GM19468 (cell line): ENCODE results near the gene RPS3A.
"Not testable (repeated sequence)": the region's sequence is repeated elsewhere in the genome, so short reads cannot be mapped to it uniquely, and the experiment has no call there.

Experiments used
- ATAC-seq: cut with Tn5 transposase; IDR thresholded peaks from one replicate; pipeline ENCODE4 v1.9.1; 2021; ENCODE audit warnings: mild to moderate bottlenecking, moderate library complexity, moderate number of reproducible peaks; ENCODE audit not compliant: unreplicated experiment; ENCODE audit errors: extremely low read depth

RPS3A gene

GRCh38 chr4:151114338-151114737, 14.9 kb downstream of the RPS3A start:
- ATAC-seq: no peak

GRCh38 chr4:151114986-151115385, 15.6 kb downstream of the RPS3A start:
- ATAC-seq: no peak

- ATAC-seq: peak; percentile 49
Observed at GRCh38 chr4:151117371-151117962, 18.0 kb downstream of the RPS3A start.

- ATAC-seq: no peak
Observed at GRCh38 chr4:151129796-151130195, 30.4 kb downstream of the RPS3A start.

GRCh38 chr4:151133311-151133710, 33.9 kb downstream of the RPS3A start:
- ATAC-seq: no peak

GRCh38 chr4:151136048-151136447, 36.6 kb downstream of the RPS3A start:
- ATAC-seq: not testable (repeated sequence)

- ATAC-seq: no peak
Observed at GRCh38 chr4:151139814-151140213, 40.4 kb downstream of the RPS3A start.

GRCh38 chr4:151142758-151143157, 43.3 kb downstream of the RPS3A start:
- no peak for ATAC-seq

GRCh38 chr4:151143162-151143561, 43.7 kb downstream of the RPS3A start:
- ATAC-seq: no peak

- no peak for ATAC-seq
Observed at GRCh38 chr4:151143811-151144210, 44.4 kb downstream of the RPS3A start.

GRCh38 chr4:151144329-151145072, 45.1 kb downstream of the RPS3A start:
- no peak for ATAC-seq

- ATAC-seq: no peak
Observed at GRCh38 chr4:151147000-151147399, 47.6 kb downstream of the RPS3A start.

- ATAC-seq: no peak
Observed at GRCh38 chr4:151148261-151148660, 48.8 kb downstream of the RPS3A start.

- ATAC-seq: no peak
Observed at GRCh38 chr4:151150821-151151580, 51.6 kb downstream of the RPS3A start.

GRCh38 chr4:151152028-151152427, 52.6 kb downstream of the RPS3A start:
- no peak for ATAC-seq

- no peak for ATAC-seq
Observed at GRCh38 chr4:151153585-151153984, 54.2 kb downstream of the RPS3A start.
